GM19455 (cell line): ENCODE results near the gene ADAMTS1.

Source experiments
- ATAC-seq: cut with Tn5 transposase; IDR thresholded peaks from one replicate; pipeline ENCODE4 v1.9.1; 2021; ENCODE audit not compliant: unreplicated experiment

Gene ADAMTS1

DNA sequence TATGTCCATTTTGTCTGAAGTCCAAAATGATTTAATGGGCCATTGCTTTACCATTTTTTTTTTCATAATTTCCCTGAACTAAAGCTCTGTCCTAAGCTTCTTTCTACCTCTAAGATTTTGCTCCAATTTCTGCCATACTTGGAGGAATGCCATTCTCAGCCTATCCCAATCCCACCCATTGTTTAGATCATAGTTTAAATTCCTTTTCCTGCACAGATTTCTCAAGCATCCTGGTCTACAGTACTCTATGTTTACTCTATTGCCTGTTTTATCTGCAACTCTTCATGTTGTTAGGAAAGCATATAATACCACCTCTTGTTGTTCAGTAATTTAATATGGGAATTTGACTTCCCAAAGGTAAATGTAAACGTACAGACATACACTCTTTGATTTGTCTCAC, 30.8 kb downstream of the ADAMTS1 start:
- no peak for ATAC-seq

DNA sequence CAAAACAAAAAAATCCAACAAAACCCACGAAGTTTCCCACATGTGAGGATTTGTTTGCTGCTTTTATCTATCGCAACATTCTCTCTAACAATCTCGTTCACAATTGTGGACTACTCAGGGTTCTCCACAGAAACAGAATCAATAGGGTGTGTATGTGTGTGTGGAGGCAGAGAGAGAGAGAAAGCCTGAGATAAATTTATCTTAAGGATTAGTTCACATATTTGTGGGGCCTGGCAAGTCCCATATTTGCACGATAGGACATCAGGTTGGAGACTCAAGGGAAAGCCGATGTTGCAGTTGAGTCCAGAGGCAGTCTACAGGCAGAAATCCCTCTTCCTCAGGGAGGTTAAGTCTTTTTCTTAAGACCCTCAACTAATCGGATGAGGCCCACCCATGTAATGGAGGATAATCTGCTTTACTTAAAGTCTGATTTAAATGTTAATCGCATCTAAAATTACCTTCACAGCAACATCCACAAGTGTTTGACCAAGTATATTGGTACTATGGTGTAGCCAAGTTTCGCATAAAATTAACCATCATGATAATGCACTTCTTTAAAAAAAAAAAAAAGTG, 31.7 kb downstream of the ADAMTS1 start:
- ATAC-seq, result no peak

GRCh38 chr21:26812173-26812572, 33.0 kb downstream of the ADAMTS1 start:
- ATAC-seq, result no peak

- no peak for ATAC-seq
Observed at GRCh38 chr21:26811482-26811881, 33.7 kb downstream of the ADAMTS1 start.

DNA sequence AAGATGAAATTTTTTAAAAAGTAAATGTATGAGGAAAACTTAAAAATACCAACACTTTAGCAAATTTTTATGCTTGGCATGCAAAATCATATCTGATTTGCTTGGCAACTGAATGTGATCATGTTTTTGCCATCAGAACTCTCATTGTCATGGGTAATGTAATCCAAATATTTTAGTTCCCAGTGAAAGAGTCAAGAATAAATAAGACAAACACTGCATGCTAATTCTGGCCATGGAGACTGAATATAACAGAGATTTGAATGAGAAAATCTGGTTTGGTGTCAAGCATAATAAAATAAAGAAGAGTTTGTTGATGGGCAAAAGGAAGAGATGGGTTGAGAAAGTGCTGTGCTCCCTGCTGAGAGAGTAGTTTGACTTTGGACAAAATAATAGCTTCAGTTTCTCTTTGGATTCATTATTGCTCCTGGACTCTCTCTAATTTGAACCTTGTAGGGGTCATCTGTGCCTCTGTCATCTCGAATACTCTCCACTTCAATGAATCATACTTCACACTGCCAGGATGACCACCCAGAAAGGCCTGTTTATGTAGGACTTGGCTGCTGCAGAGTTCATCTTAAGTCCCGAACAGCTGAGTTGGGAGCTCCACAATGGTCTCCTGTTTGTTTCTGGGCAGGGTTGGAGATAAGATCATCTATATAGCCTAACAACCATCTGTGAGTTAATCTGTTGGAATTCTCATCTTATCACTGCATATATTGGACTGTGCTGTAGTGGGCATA, 34.4 kb downstream of the ADAMTS1 start:
- ATAC-seq, result no peak

GRCh38 chr21:26810266-26810665, 34.9 kb downstream of the ADAMTS1 start:
- ATAC-seq, result no peak

DNA sequence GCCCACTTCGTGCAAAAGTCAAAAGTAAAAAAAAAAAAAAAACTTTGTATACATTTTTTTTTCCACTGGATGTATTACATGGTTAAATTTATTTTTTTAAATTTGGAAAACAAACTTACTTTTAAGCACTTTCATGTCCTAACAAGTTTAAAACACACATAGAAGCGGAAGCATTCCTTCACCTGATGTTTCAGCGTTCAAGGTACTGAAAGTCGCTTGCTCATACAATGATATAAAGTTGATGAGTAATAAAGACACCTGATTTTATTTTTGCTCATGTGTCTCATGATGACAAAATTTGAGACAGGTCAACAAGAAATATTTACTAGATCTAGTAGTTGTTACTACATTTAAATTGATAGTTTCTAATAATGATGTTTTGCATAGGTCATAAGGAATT, 35.5 kb downstream of the ADAMTS1 start:
- no peak for ATAC-seq

- ATAC-seq, result no peak
Observed at GRCh38 chr21:26806801-26807295, 38.4 kb downstream of the ADAMTS1 start.

DNA sequence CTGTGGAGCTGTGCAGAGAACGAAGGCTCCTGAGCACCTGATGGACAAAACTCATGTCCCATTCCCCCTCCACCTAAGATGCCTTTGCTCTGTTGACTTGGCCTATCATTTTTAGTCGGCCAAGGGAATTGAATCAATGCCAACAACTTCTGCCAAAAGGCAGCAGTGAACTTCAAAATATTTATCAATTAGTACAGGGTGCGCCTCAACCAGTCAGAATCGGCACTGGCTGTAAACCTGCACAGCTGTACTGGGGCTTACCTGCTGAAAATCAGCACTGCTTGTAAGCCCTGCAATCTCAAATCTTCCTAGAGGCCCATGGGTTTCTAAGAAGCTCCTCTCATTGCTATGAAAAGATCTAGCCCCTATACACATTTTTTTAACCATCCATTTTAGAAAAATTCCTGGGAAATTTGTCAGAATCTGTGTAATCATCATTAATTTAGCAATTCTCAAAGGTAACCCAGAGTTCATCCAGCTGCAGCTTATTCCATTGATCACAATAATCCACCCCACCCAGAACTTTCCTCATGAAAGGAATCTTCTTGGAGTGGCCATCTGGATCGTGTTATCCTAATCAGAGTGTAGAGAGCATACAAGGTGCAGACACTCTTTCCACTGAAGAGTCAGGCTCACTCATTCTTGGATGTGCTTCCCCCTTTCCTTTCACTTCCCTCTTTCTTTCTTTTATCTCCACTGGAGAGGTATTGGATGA, 40.2 kb downstream of the ADAMTS1 start:
- no peak for ATAC-seq

- no peak for ATAC-seq
Observed at GRCh38 chr21:26801498-26801897, 43.7 kb downstream of the ADAMTS1 start.

- no peak for ATAC-seq
Observed at GRCh38 chr21:26800970-26801431, 44.2 kb downstream of the ADAMTS1 start.

GRCh38 chr21:26800455-26800854, 44.8 kb downstream of the ADAMTS1 start:
- no peak for ATAC-seq

- ATAC-seq, result no peak
Observed at GRCh38 chr21:26800001-26800400, 45.2 kb downstream of the ADAMTS1 start.

DNA sequence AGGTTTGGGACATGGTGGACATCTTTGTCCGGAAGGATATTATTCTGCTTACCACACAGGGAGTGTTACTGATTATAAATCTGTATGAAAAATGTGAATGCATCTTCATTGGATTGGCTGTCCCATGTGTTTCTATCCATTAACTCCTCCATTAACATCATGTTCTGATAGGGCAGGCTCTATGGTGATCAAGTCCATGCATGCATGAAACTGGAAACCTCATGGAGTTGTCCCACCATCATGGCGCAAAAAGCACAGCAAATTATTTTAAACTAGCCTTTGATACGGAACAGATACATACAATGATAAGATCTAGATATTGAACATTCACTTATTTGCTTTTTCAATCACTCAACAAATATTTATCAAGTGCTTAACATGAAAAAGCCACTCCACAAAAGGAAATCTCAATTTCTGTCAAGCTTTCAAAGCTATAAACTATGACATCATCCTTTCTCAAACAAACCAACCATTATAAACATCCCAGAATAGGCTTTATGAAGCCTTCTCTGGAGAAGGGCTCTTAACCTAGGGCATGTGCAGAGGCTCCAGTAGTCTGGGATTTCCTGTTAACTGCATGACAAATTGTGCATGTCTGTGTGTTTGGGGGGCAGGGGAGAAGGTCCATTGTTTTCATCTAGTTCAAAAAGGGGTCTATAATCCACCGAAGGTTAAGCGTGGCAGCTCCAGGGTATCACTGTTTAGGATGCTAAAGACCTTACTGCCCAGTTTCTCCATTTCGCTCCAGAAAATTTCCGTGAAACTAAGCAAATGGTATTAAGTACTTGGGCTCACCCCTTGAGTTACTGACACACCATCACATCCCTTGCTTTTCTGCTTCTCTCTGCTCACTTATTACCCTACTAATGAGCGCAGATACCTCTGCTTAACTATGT, 46.1 kb downstream of the ADAMTS1 start:
- no peak for ATAC-seq

DNA sequence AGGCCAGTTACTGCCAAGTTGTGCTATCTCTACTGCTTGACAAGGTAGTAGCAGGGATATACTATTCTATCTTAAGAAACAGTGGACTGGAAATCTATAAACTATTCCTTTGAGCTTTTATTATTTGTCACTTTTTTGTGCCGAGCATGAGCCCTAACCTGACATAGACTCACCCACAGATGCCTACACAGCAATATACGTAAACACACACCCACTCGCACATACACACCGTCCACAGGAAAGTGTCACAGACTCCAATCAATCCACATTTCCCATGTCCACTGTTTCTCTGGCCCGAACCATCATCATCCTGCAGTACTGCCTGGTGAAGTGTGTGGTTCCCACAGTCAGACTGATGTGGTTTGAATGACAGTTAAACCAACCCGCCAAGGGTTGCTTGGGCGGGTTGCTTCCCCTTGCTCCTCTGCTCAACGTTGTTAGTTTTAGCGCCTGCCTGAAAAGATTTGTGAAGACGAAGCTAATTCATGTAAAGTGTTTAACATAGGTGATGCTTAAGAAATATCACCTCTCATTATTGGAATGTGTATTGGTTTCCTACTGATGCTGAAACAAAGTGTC, 47.2 kb downstream of the ADAMTS1 start:
- ATAC-seq, result no peak

- no peak for ATAC-seq
Observed at GRCh38 chr21:26795866-26796329, 49.3 kb downstream of the ADAMTS1 start.

- no peak for ATAC-seq
Observed at GRCh38 chr21:26795412-26795805, 49.8 kb downstream of the ADAMTS1 start.

DNA sequence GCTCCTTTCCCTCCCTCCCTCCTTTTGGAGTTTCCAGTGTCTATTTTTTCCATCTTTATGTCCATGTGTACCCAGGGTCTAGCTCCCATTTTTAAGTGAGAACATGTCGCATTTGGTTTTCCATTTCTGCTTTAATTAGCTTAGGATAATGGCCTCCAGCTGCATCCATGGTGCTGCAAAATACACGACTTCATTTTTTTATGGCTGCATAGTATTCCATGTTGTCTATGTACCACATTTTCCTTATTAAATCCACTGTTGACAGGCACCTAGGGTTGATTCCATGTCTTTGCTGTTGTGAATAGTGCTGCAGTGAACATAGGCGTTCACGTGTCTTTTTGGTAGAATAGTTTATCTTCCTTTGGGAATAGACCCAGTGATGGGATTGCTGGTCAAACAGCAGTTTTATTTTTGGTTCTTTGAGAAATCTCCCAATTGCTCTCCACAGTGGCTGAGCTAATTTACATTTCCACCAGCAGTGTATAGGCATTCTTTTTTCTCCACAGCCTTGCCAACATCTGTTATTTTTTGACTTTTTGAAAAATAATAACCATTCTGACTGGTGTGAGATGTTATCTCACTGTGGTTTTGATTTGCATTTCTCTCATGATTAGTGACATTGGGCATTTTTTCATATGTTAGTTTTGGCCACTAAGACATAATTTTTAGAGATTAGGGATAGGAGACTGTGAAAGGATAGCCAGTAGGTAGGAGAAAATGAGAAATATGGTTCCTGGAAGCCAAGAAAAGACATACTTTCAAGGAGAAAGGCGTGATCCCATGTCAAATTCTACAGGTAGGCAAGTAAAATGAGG, 50.4 kb downstream of the ADAMTS1 start:
- ATAC-seq, result no peak

DNA sequence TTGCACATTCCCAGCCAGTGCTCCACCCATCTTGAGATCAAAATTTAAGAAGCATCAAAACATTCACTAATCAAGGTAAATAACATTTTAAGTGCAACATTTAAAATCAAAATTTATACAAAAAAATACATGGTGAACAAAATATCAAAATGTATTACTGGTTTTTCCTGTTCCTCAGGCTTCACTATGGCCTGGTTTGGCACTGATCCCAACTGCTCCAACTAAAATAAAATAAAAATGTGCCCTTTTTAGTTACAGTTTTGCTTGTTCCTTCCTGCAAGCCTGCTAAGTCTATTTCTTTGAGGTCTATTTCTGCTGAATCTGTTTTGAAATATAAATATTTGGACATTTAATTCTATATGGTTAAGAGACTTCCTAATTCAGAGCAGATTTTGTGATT, 54.9 kb downstream of the ADAMTS1 start:
- no peak for ATAC-seq

GRCh38 chr21:26788790-26789189, 56.4 kb downstream of the ADAMTS1 start:
- no peak for ATAC-seq
